CD14-positive monocyte (primary cell): ENCODE measurements around the gene ANKRD44. TPM values are rescaled to one million over a fixed set of nuclear protein-coding genes. Genes with fewer than 3 reads are reported as not detected.

Experiments
- DNase-seq, 3 donors: peaks; one replicate each; pipeline ENCODE4 v3.0.0-alpha.2; 2011 to 2022
- H2AFZ ChIP-seq: 2 replicates; pipeline ENCODE4 v1.6.0; 2012; ENCODE audit warnings: mild to moderate bottlenecking, low read depth, low read length, inconsistent platforms; ENCODE audit not compliant: insufficient read depth, poor library complexity, severe bottlenecking
- H3K27ac ChIP-seq, 2 donors: 1 replicate in 1 of 2; 2 replicates in 1 of 2; pipeline ENCODE4 v1.5.1; 2012 to 2013; ENCODE audit warnings: low read length in 2 of 2, control low read depth in 1 of 2, inconsistent platforms in 1 of 2, low read depth in 1 of 2, mild to moderate bottlenecking in 1 of 2
- H3K27me3 ChIP-seq, 2 donors: one replicate each; pipeline versions ENCODE4 v1.6.0 to v1.6.1; 2011 to 2013; ENCODE audit warnings: low read length in 2 of 2; ENCODE audit not compliant: control insufficient read depth in 2 of 2, insufficient read depth in 2 of 2
- H3K36me3 ChIP-seq, 2 donors: replicated peaks in 1 of 2; 1 replicate in 1 of 2; 2 replicates in 1 of 2; pipeline versions ENCODE4 v1.5.1 to v1.6.1; 2012 to 2013; ENCODE audit warnings: low read length in 2 of 2, control low read depth in 1 of 2, inconsistent platforms in 1 of 2, mild to moderate bottlenecking in 1 of 2; ENCODE audit not compliant: insufficient read depth in 2 of 2, control insufficient read depth in 1 of 2
- H3K4me1 ChIP-seq, 2 donors: 1 replicate in 1 of 2; 2 replicates in 1 of 2; pipeline versions ENCODE4 v1.5.1 to v1.6.1; 2012 to 2013; ENCODE audit warnings: low read length in 2 of 2, control low read depth in 1 of 2, inconsistent platforms in 1 of 2, mild to moderate bottlenecking in 1 of 2, moderate library complexity in 1 of 2; ENCODE audit not compliant: insufficient read depth in 2 of 2, control insufficient read depth in 1 of 2
- H3K4me2 ChIP-seq: replicated peaks from 2 replicates; pipeline ENCODE3; 2012; ENCODE audit warnings: low read length, moderate library complexity, mild to moderate bottlenecking; ENCODE audit not compliant: poor library complexity, severe bottlenecking; ENCODE audit errors: extremely low read depth
- H3K4me3 ChIP-seq, 3 experiments: fragments of 200-600 bp in 1 of 3; sonication (generic) in 1 of 3; replicated peaks in 1 of 3; 1 replicate in 2 of 3; 2 replicates in 1 of 3; pipeline ENCODE4 v1.5.1; 2011 to 2013; ENCODE audit warnings: low read length in 3 of 3, mild to moderate bottlenecking in 3 of 3, control low read depth in 2 of 3, low read depth in 2 of 3, inconsistent platforms in 1 of 3, moderate library complexity in 1 of 3
- H3K79me2 ChIP-seq: 2 replicates; pipeline ENCODE4 v1.6.0; 2012; ENCODE audit warnings: mild to moderate bottlenecking, control low read depth, inconsistent platforms, low read length, moderate library complexity; ENCODE audit not compliant: insufficient read depth
- H3K9ac ChIP-seq: 2 replicates; pipeline ENCODE4 v1.6.0; 2017; ENCODE audit warnings: low read length, mild to moderate bottlenecking; ENCODE audit not compliant: insufficient read depth, poor library complexity, severe bottlenecking
- H3K9me3 ChIP-seq, 2 donors: replicated peaks in 1 of 2; 1 replicate in 1 of 2; 2 replicates in 1 of 2; pipeline versions ENCODE4 v1.5.1 to v1.6.1; 2012 to 2013; ENCODE audit warnings: low read length in 2 of 2, control low read depth in 1 of 2; ENCODE audit not compliant: control insufficient read depth in 1 of 2, insufficient read depth in 1 of 2
- H4K20me1 ChIP-seq: 2 replicates; pipeline ENCODE4 v1.6.0; 2012; ENCODE audit warnings: mild to moderate bottlenecking, low read length, control low read depth, moderate library complexity; ENCODE audit not compliant: insufficient read depth
- H3K27ac Mint-ChIP-seq, 7 donors: one replicate each; pipeline ENCODE4 v1.8.0; 2020; ENCODE audit warnings: mild to moderate bottlenecking in 7 of 7, mixed read lengths in 7 of 7, moderate library complexity in 6 of 7, inconsistent platforms in 2 of 7
- H3K27me3 Mint-ChIP-seq, 3 donors: one replicate each; pipeline ENCODE4 v1.8.0; 2021 to 2022; ENCODE audit warnings: low read depth in 3 of 3, mild to moderate bottlenecking in 3 of 3, mixed read lengths in 3 of 3, moderate library complexity in 3 of 3, inconsistent platforms in 1 of 3
- H3K36me3 Mint-ChIP-seq, 2 donors: one replicate each; pipeline ENCODE4 v1.8.0; 2020; ENCODE audit warnings: mixed read lengths in 2 of 2, inconsistent platforms in 1 of 2, mild to moderate bottlenecking in 1 of 2
- H3K4me1 Mint-ChIP-seq: one replicate; pipeline ENCODE4 v1.8.0; 2020; ENCODE audit warnings: mild to moderate bottlenecking, mixed read lengths
- H3K4me3 Mint-ChIP-seq, 2 donors: one replicate each; pipeline ENCODE4 v1.8.0; 2020; ENCODE audit warnings: mild to moderate bottlenecking in 2 of 2, mixed read lengths in 2 of 2, moderate library complexity in 1 of 2
- H3K9me3 Mint-ChIP-seq, 7 donors: one replicate each; pipeline ENCODE4 v1.8.0; 2020 to 2022; ENCODE audit warnings: mixed read lengths in 7 of 7, mild to moderate bottlenecking in 6 of 7, moderate library complexity in 6 of 7, inconsistent platforms in 2 of 7
- WGBS: methylation state at CpG from one replicate; pipeline ENCODE4 v1.1.5; 2013; ENCODE audit warnings: missing lambda C conversion rate; ENCODE audit not compliant: insufficient coverage; 5-methylcytosine and 5-hydroxymethylcytosine counted together
- intact Hi-C, 2 donors: fragments of 100-400 bp; cut with micrococcal nuclease; formaldehyde crosslinking; loops; one replicate each; pipeline versions ENCODE4 v1.15.0 to v1.15.1; 2023
- polyA plus RNA-seq, 3 donors: library from polyadenylated mRNA; depleted of rRNA in 1 of 3; unstranded in 2 of 3; stranded (reverse) in 1 of 3; fragments of 300-500 nt in 2 of 3; fragments of >200 nt in 1 of 3; fragmentation: Illumina TruSeq in 2 of 3; gene quantifications; 1 replicate in 2 of 3; 2 replicates in 1 of 3; pipeline ENCODE4 v1.2.3, GENCODE V29; 2012 to 2021
- TF ChIP-seq, protein P1 (sequence below): fragments of 200-600 bp; IDR thresholded peaks from one replicate; pipeline ENCODE4 v1.8.0; 2022; ENCODE audit warnings: antibody characterized with exemption, mild to moderate bottlenecking

The ANKRD44 gene
- polyA plus RNA-seq, 3 donors, result 55.7 to 91.9 (median 64.9) TPM

DNA sequence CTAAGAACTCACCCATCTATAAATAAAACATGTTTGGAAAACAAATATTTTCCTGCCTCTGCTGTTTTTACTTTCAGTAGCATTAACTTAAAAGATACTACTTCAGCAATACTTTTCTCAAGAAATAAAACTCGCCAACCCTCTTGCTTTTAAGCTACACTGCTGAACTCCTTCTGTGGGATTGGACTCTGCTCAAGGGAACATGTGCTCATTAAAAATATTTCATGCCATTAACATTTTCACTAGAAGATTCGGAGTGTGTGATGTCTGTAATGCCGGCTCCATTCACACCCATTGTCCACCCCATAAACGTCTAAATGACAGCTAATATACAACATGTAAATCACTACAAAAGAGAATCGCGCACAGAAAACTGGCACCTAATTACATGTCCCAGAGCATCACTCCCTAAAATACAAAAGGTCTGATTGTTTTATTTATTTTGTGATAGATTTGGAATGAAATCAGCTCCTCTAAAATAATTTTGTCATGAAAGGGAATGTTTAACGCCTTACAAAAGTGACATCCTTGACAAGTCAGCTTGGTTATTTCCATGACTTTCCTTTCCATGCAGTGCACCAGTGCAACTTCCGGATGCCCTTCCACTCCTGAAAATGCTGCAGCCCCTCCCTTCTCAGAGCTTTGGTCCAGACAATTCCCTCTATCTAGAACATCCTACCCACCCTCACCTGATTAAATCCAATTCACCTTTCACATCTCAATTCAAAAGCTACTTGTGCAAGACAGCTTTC, 73.1 kb downstream of the ANKRD44 start:
- Histone ChIP-seq H3K9me3 (no peaks in the 10 kb centered on the region), H3K27ac (peak overlapping the region in 1 of 2 donors; percentile 86), H3K36me3 (no peaks in the 10 kb centered on the region), H2AFZ (no peak overlapping the region), H3K4me2 (no peak overlapping the region), H3K4me3 (no peak overlapping the region), H3K79me2 (peaks cover 100% of the 10 kb centered on the region), H3K27me3 (no peaks in the 10 kb centered on the region), H3K9ac (no peak overlapping the region), H4K20me1 (peaks cover 89% of the 10 kb centered on the region), H3K4me1 (peaks cover 61 to 83% of the 10 kb centered on the region in 2 donors)
- intact Hi-C loops, result loop anchor here in 1 of 2 donors (2.0 to 5.0 kb wide), 2 partner anchors 17 to 40 kb away; no protein-coding TSS in a partner anchor
- Mint-ChIP-seq H3K4me3 (no peak overlapping the region), H3K27me3 (no peaks in the 10 kb centered on the region), H3K4me1 (peaks cover 80% of the 10 kb centered on the region), H3K9me3 (no peaks in the 10 kb centered on the region), H3K36me3 (peaks cover 5 to 7% of the 10 kb centered on the region in 2 donors), H3K27ac (peak overlapping the region in 6 of 7 donors; percentile 4 to 94 (median 62))
- 79% methylated on average over 3 of the region's 8 CpGs for WGBS
- TF ChIP-seq, protein P1, sequence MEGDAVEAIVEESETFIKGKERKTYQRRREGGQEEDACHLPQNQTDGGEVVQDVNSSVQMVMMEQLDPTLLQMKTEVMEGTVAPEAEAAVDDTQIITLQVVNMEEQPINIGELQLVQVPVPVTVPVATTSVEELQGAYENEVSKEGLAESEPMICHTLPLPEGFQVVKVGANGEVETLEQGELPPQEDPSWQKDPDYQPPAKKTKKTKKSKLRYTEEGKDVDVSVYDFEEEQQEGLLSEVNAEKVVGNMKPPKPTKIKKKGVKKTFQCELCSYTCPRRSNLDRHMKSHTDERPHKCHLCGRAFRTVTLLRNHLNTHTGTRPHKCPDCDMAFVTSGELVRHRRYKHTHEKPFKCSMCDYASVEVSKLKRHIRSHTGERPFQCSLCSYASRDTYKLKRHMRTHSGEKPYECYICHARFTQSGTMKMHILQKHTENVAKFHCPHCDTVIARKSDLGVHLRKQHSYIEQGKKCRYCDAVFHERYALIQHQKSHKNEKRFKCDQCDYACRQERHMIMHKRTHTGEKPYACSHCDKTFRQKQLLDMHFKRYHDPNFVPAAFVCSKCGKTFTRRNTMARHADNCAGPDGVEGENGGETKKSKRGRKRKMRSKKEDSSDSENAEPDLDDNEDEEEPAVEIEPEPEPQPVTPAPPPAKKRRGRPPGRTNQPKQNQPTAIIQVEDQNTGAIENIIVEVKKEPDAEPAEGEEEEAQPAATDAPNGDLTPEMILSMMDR, result no peak
- DNase-seq, result no peak

DNA sequence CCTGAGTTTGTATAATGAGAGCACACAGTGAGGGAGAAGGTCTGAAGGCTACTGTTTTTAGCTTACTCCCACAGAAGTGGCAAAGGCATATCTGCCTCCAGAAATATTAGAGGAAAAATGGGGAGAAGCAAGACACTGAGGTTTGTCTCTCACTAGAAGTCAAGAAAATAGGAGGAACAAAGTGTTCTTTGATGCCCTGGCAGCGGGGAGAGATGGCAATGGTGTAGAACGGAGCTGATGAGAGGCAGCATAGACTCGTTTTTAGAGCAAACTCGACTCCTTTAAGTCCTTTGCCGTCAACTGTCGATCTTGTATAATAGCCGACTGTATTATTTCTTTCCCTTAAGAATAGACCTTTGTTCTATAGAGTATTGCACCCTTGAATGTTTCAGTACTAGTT, 73.8 kb downstream of the ANKRD44 start:
- Histone ChIP-seq H3K27ac (peak overlapping the region in 1 of 2 donors; percentile 26), H3K9ac (no peak overlapping the region), H3K9me3 (no peaks in the 10 kb centered on the region), H3K79me2 (peaks cover 100% of the 10 kb centered on the region), H3K27me3 (no peaks in the 10 kb centered on the region), H3K36me3 (no peaks in the 10 kb centered on the region), H3K4me3 (no peak overlapping the region), H3K4me1 (peaks cover 58 to 76% of the 10 kb centered on the region in 2 donors), H3K4me2 (no peak overlapping the region), H2AFZ (no peak overlapping the region), H4K20me1 (peaks cover 93% of the 10 kb centered on the region)
- peaks cover 77% of the 10 kb centered on the region for H3K4me1 Mint-ChIP-seq
- no peaks in the 10 kb centered on the region for H3K9me3 Mint-ChIP-seq
- H3K4me3 Mint-ChIP-seq, result no peak overlapping the region
- TF ChIP-seq, protein P1, result no peak
- intact Hi-C loops, result loop anchor here in 1 of 2 donors (5.0 kb wide), 1 partner anchor 40 kb away; no protein-coding TSS in a partner anchor
- no peak for DNase-seq
- no peaks in the 10 kb centered on the region for H3K27me3 Mint-ChIP-seq
- peaks cover 5 to 7% of the 10 kb centered on the region in 2 donors for H3K36me3 Mint-ChIP-seq
- H3K27ac Mint-ChIP-seq, result peak overlapping the region in 6 of 7 donors; percentile 24 to 72 (median 38)
- 88% methylated on average over 3 of the region's 7 CpGs for WGBS
